ENCODE results near the gene CABP5. TPM values are rescaled to one million over a fixed set of nuclear protein-coding genes. Genes with fewer than 3 reads are reported as not detected.
"Not testable (repeated sequence)": the region's sequence is repeated elsewhere in the genome, so short reads cannot be mapped to it uniquely, and the experiment has no call there.

Gene CABP5
- total and polyA plus RNA-seq, 9 donors = not detected

DNA sequence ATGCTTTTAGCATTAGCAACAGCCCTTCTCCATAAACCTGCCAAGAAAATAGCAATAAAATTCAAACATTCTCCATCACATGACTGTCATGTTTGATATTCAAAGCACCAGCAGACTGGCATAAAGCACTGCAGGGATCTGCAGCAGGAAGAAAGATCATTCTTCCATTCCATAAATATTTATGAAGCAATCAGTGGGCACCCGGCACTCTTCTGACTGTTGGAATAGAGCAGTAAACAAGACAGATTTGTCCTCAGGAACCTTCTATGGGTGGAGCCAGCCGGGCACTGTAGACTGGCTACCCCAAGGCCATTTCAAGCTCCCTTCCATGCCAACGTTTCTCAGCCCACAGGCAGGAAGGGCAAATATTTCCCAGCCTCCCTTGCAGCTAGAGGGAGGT lies 41.2 kb upstream of the CABP5 start:
- no peak for DNase-seq

GRCh38 chr19:48081106-48081505 lies 37.2 kb upstream of the CABP5 start:
- intact Hi-C loops (cut with DNase I) = no loop called here
- no peak for DNase-seq
- Histone ChIP-seq H3K4me1 (ENCODE audit: insufficient read depth) (no peaks in the 10 kb centered on the region), H3K9me3 (no peaks in the 10 kb centered on the region), H3K4me3 (no peak overlapping the region), H3K36me3 (no peaks in the 10 kb centered on the region), H3K27me3 (no peaks in the 10 kb centered on the region), H3K27ac (no peak overlapping the region)
- 85 to 94% (median 92%) methylated on average over 5 of the region's 5 CpGs for WGBS, 3 donors
- no peak for TF ChIP-seq CTCF (IDR thresholded peaks at IDR 0.05)
- TF ChIP-seq EP300 (IDR thresholded peaks at IDR 0.05) = no peak
- no peak for TF ChIP-seq POLR2A (IDR thresholded peaks at IDR 0.05)

More for the DNA sequence above, 41.2 kb upstream of the CABP5 start:
- H3K9me3 ChIP-seq = no peaks in the 10 kb centered on the region
- TF ChIP-seq CTCF (IDR thresholded peaks at IDR 0.05) (no peak), EP300 (IDR thresholded peaks at IDR 0.05) (no peak), POLR2A (IDR thresholded peaks at IDR 0.05) (no peak)
- no peaks in the 10 kb centered on the region for H3K27me3 ChIP-seq
- 44 to 62% (median 61%) methylated on average over 3 of the region's 3 CpGs for WGBS, 3 donors
- H3K4me3 ChIP-seq = no peak overlapping the region
- H3K36me3 ChIP-seq = no peaks in the 10 kb centered on the region
- intact Hi-C loops (cut with DNase I) = no loop called here
- no peaks in the 10 kb centered on the region for H3K4me1 ChIP-seq (ENCODE audit: insufficient read depth)
- no peak overlapping the region for H3K27ac ChIP-seq

DNA sequence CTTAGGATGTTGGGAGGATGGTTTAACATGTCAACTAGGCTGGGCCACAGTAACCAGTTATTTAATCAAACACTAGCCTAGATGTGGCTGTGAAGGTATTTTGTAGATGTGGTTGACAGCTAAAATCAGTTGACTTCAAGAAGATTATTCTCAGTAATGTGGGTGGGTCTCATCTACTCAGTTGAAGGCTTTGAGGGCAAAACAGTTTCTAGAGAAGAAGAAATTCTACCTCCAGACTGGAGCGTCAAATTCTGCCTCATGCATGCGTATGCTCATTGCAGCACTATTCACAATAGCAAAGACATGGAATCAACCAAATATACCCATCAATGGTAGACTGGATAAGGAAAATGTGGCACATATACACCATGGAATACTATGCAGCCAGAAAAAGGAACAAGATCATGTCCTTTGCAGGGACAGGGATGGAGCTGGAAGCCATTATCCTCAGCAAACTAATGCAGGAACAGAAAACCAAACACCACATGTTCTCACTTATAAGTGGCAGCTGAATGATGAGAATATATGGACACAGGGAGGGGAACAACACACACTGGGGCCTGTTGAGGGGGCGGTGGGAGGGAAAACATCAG lies 26.4 kb upstream of the CABP5 start:
- H3K4me1 ChIP-seq (ENCODE audit: insufficient read depth); H3K27ac ChIP-seq; H3K9me3 ChIP-seq; H3K36me3 ChIP-seq; intact Hi-C loops (cut with DNase I); H3K27me3 ChIP-seq; DNase-seq; H3K4me3 ChIP-seq: not testable (repeated sequence)
- WGBS, 3 donors = 91 to 97% (median 91%) methylated on average over 3 of the region's 3 CpGs

DNA sequence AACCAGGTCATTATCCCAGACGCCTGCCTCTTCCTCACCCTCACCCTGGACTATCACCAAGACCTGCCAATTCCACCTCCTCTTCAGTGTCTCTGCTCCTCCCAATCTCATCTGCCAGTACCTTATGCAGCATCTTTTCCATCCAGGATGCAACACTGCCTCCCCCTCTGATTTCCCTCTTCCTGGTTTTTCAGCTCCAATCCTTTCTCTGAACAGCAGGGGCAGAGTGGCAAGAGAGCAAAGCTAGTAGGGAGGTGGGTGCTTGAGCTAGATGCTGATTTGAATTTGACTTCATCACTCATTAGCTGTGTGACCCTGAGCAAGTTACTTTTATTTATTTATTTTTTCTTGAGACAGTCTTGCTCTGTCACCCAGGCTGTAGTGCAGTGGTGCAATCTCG lies 25.6 kb upstream of the CABP5 start:
- Histone ChIP-seq H3K9me3 (no peaks in the 10 kb centered on the region), H3K27me3 (no peaks in the 10 kb centered on the region), H3K4me1 (ENCODE audit: insufficient read depth) (no peaks in the 10 kb centered on the region), H3K4me3 (no peak overlapping the region), H3K27ac (no peak overlapping the region), H3K36me3 (no peaks in the 10 kb centered on the region)
- no peak for TF ChIP-seq POLR2A (IDR thresholded peaks at IDR 0.05)
- intact Hi-C loops (cut with DNase I) = no loop called here
- no peak for DNase-seq
- WGBS, 3 donors = 61 to 73% (median 65%) methylated on average over 2 of the region's 2 CpGs

DNA sequence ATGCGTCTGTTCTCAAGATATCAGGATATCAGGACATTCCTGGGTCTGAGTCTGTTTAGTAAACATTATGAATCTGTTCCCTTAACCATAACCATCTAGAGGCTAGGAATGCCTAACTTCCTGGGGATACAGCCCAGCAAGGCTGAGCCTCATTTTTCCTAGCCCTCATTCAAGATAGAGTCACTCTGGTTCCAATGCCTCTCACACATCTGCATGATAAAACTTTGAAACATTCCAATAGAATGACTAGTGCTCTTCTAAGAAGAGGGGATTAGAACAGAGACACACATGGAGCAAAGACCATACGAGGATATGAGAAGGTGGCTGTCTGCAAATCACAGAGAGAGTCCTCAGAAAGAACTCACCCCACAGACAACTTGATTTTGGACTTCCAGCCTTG lies 20.6 kb upstream of the CABP5 start:
- no peaks in the 10 kb centered on the region for H3K9me3 ChIP-seq
- TF ChIP-seq CTCF (IDR thresholded peaks at IDR 0.05) = no peak
- no peak for TF ChIP-seq POLR2A (IDR thresholded peaks at IDR 0.05)
- no peak for TF ChIP-seq EP300 (IDR thresholded peaks at IDR 0.05)

More for the DNA sequence above, 20.6 kb upstream of the CABP5 start:
- no peak for DNase-seq
- WGBS, 3 donors = 22 to 47% (median 26%) methylated on average over 2 of the region's 2 CpGs
- Histone ChIP-seq H3K27me3 (no peaks in the 10 kb centered on the region), H3K4me1 (ENCODE audit: insufficient read depth) (no peaks in the 10 kb centered on the region), H3K27ac (no peak overlapping the region), H3K4me3 (no peak overlapping the region), H3K36me3 (no peaks in the 10 kb centered on the region)
- intact Hi-C loops (cut with DNase I) = no loop called here
